H9 (cell line): Measurements from ENCODE around the gene IFIT1. TPM values are rescaled to one million over a fixed set of nuclear protein-coding genes. Genes with fewer than 3 reads are reported as not detected.

Experiments used
- DNase-seq: peaks from one replicate; pipeline ENCODE4 v3.0.0-alpha.2; 2017
- H2AFZ ChIP-seq: one replicate; pipeline ENCODE4 v1.6.1; 2013; ENCODE audit warnings: mild to moderate bottlenecking, low read length, control low read depth, moderate library complexity
- H2AK5ac ChIP-seq: 2 replicates; pipeline ENCODE4 v1.6.1; 2013; ENCODE audit warnings: low read length, control low read depth, mixed read lengths; ENCODE audit not compliant: insufficient read length
- H2BK120ac ChIP-seq: one replicate; pipeline ENCODE4 v1.6.1; 2013; ENCODE audit warnings: low read depth, mild to moderate bottlenecking, low read length, control low read depth, inconsistent platforms; ENCODE audit not compliant: poor library complexity, severe bottlenecking
- H2BK12ac ChIP-seq: 2 replicates; pipeline ENCODE4 v1.6.1; 2013; ENCODE audit warnings: low read length, control low read depth, mixed read lengths, low read depth; ENCODE audit not compliant: insufficient read length
- H2BK15ac ChIP-seq: 2 replicates; pipeline ENCODE4 v1.6.1; 2013; ENCODE audit warnings: low read depth, low read length, control low read depth
- H2BK20ac ChIP-seq: one replicate; pipeline ENCODE4 v1.6.1; 2013; ENCODE audit warnings: low read depth, mild to moderate bottlenecking, low read length, control low read depth, inconsistent platforms; ENCODE audit not compliant: poor library complexity, severe bottlenecking
- H2BK5ac ChIP-seq: 2 replicates; pipeline ENCODE4 v1.6.1; 2013; ENCODE audit warnings: low read length, control low read depth, mixed read lengths; ENCODE audit not compliant: insufficient read length
- H3K14ac ChIP-seq: 2 replicates; pipeline ENCODE4 v1.6.1; 2013; ENCODE audit warnings: low read length, control low read depth; ENCODE audit not compliant: insufficient read depth
- H3K18ac ChIP-seq: 2 replicates; pipeline ENCODE4 v1.6.1; 2013; ENCODE audit warnings: low read depth, mild to moderate bottlenecking, mixed read lengths, low read length, control low read depth; ENCODE audit not compliant: insufficient read length
- H3K23ac ChIP-seq: 2 replicates; pipeline ENCODE4 v1.6.1; 2013; ENCODE audit warnings: low read length, control low read depth, mixed read lengths, low read depth; ENCODE audit not compliant: insufficient read length
- H3K23me2 ChIP-seq: 2 replicates; pipeline ENCODE4 v1.6.1; 2013; ENCODE audit warnings: low read depth, mild to moderate bottlenecking, mixed read lengths, low read length, control low read depth; ENCODE audit not compliant: insufficient read length, poor library complexity, severe bottlenecking
- H3K27ac ChIP-seq: 2 replicates; pipeline ENCODE4 v1.5.1; 2013; ENCODE audit warnings: low read length, control low read depth, mixed read lengths, low read depth; ENCODE audit not compliant: insufficient read length
- H3K27me3 ChIP-seq: 2 replicates; pipeline ENCODE4 v1.6.1; 2013; ENCODE audit warnings: low read length, control low read depth, inconsistent platforms; ENCODE audit not compliant: insufficient read depth
- H3K4ac ChIP-seq: 2 replicates; pipeline ENCODE4 v1.6.1; 2013; ENCODE audit warnings: low read depth, mild to moderate bottlenecking, control low read depth, inconsistent platforms, low read length, moderate library complexity
- H3K4me1 ChIP-seq: 2 replicates; pipeline ENCODE4 v1.6.1; 2013; ENCODE audit warnings: low read length, control low read depth, inconsistent platforms; ENCODE audit not compliant: insufficient read depth
- H3K4me2 ChIP-seq: 2 replicates; pipeline ENCODE4 v1.6.1; 2013; ENCODE audit warnings: low read length, control low read depth, mixed read lengths; ENCODE audit not compliant: insufficient read length, insufficient read depth
- H3K56ac ChIP-seq: 2 replicates; pipeline ENCODE4 v1.6.1; 2013; ENCODE audit warnings: low read depth, mild to moderate bottlenecking, mixed read lengths, low read length, control low read depth; ENCODE audit not compliant: insufficient read length
- H3K79me1 ChIP-seq: 2 replicates; pipeline ENCODE4 v1.6.1; 2013; ENCODE audit warnings: low read depth, mild to moderate bottlenecking, moderate library complexity, low read length, control low read depth, inconsistent platforms; ENCODE audit not compliant: insufficient read depth, poor library complexity, severe bottlenecking
- H3K79me2 ChIP-seq: 2 replicates; pipeline ENCODE4 v1.6.1; 2013; ENCODE audit warnings: low read length, control low read depth, inconsistent platforms; ENCODE audit not compliant: insufficient read depth
- H3K9ac ChIP-seq: 2 replicates; pipeline ENCODE4 v1.6.1; 2013; ENCODE audit warnings: low read length, control low read depth, mixed read lengths; ENCODE audit not compliant: insufficient read length; ENCODE audit errors: extremely low read depth
- H3K9me3 ChIP-seq: one replicate; pipeline ENCODE4 v1.6.1; 2013; ENCODE audit warnings: low read depth, low read length, inconsistent platforms; ENCODE audit not compliant: control insufficient read depth
- H3T11ph ChIP-seq: one replicate; pipeline ENCODE4 v1.6.1; 2013; ENCODE audit warnings: mild to moderate bottlenecking, low read length, control low read depth, inconsistent platforms
- H4K20me1 ChIP-seq: one replicate; pipeline ENCODE4 v1.6.1; 2013; ENCODE audit not compliant: control insufficient read depth, insufficient read length, insufficient read depth
- H4K5ac ChIP-seq: 2 replicates; pipeline ENCODE4 v1.6.1; 2013; ENCODE audit warnings: low read depth, mild to moderate bottlenecking, mixed read lengths, low read length, control low read depth; ENCODE audit not compliant: insufficient read length
- H4K8ac ChIP-seq: replicated peaks from 2 replicates; pipeline ENCODE4 v1.6.1; 2013; ENCODE audit warnings: low read length, control low read depth, mixed read lengths, low read depth; ENCODE audit not compliant: insufficient read length
- H4K91ac ChIP-seq: 2 replicates; pipeline ENCODE4 v1.6.1; 2013; ENCODE audit warnings: low read depth, mild to moderate bottlenecking, moderate library complexity, mixed read lengths, low read length, control low read depth; ENCODE audit not compliant: insufficient read length
- H3K27ac Mint-ChIP-seq, 3 experiments: 2 replicates in 2 of 3; 3 replicates in 1 of 3; pipeline ENCODE4 v1.8.0; 2020 to 2021; ENCODE audit warnings: mixed read lengths in 3 of 3, mild to moderate bottlenecking in 1 of 3, moderate library complexity in 1 of 3
- H3K27me3 Mint-ChIP-seq: 2 replicates; pipeline ENCODE4 v1.8.0; 2021; ENCODE audit warnings: low read depth, mild to moderate bottlenecking, moderate library complexity, mixed read lengths
- H3K36me3 Mint-ChIP-seq, 3 experiments: 2 replicates in 2 of 3; 3 replicates in 1 of 3; pipeline ENCODE4 v1.8.0; 2020 to 2021; ENCODE audit warnings: low read depth in 3 of 3, mixed read lengths in 3 of 3; ENCODE audit not compliant: insufficient read depth in 1 of 3
- H3K4me1 Mint-ChIP-seq, 2 experiments: 2 replicates each; pipeline ENCODE4 v1.8.0; 2020; ENCODE audit warnings: mixed read lengths in 2 of 2
- H3K4me3 Mint-ChIP-seq, 2 experiments: 2 replicates in 1 of 2; 3 replicates in 1 of 2; pipeline ENCODE4 v1.8.0; 2020 to 2021; ENCODE audit warnings: mild to moderate bottlenecking in 2 of 2, mixed read lengths in 2 of 2, moderate library complexity in 1 of 2
- H3K9me3 Mint-ChIP-seq, 2 experiments: 2 replicates in 1 of 2; 3 replicates in 1 of 2; pipeline ENCODE4 v1.8.0; 2020; ENCODE audit warnings: mild to moderate bottlenecking in 2 of 2, mixed read lengths in 2 of 2, moderate library complexity in 1 of 2
- CTCF ChIP-seq: fragments of 200-600 bp; sonication (generic); conservative IDR thresholded peaks from 3 replicates; pipeline ENCODE4 v1.8.0; 2021; ENCODE audit warnings: antibody characterized with exemption, mild to moderate bottlenecking
- WGBS: extraction: QIAGEN DNeasy Blood & Tissue Kit; methylation state at CpG from one replicate; pipeline ENCODE4 v1.1.7; 2013; ENCODE audit warnings: missing lambda C conversion rate, low lambda C conversion rate, mixed read lengths; ENCODE audit not compliant: insufficient read length; ENCODE audit errors: extremely low coverage; 5-methylcytosine and 5-hydroxymethylcytosine counted together
- total RNA-seq: library from RNA; stranded (reverse); gene quantifications from 2 replicates; pipeline ENCODE4 v1.2.1, GENCODE V29; 2021

IFIT1 gene
- total RNA-seq, 1 experiment from 2014 or later, result 1.2 TPM

- Histone ChIP-seq H3K79me2 (no peaks in the 10 kb centered on the region), H3K27ac (no peak overlapping the region), H2BK5ac (no peak overlapping the region), H3K18ac (no peak overlapping the region), H3T11ph (no peak overlapping the region), H3K79me1 (no peaks in the 10 kb centered on the region), H3K27me3 (no peaks in the 10 kb centered on the region), H3K14ac (no peak overlapping the region), H3K9me3 (no peaks in the 10 kb centered on the region), H2BK12ac (no peak overlapping the region), H3K4me2 (no peak overlapping the region), H4K20me1 (no peaks in the 10 kb centered on the region), H2BK120ac (no peak overlapping the region), H4K5ac (no peak overlapping the region), H3K23me2 (no peaks in the 10 kb centered on the region), H3K56ac (no peak overlapping the region), H2BK20ac (no peak overlapping the region), H3K4me1 (no peaks in the 10 kb centered on the region; the same call in 1 of the 2 replicates), H4K8ac (no peak overlapping the region), H2AFZ (no peak overlapping the region), H3K4ac (no peak overlapping the region), H4K91ac (no peak overlapping the region), H3K23ac (no peak overlapping the region), H2BK15ac (no peak overlapping the region), H3K9ac (no peak overlapping the region), H2AK5ac (no peak overlapping the region)
- TF ChIP-seq CTCF, result no peak
- Mint-ChIP-seq H3K36me3 (no peaks in the 10 kb centered on the region), H3K9me3 (no peaks in the 10 kb centered on the region), H3K27ac (no peak overlapping the region), H3K4me1 (peaks cover 15 to 19% of the 10 kb centered on the region in 2 experiments; a peak in 3 of 4 replicates), H3K27me3 (no peaks in the 10 kb centered on the region), H3K4me3 (no peak overlapping the region)
- DNase-seq, result no peak
- no CpG with 5 or more reads among the region's 1 CpG for WGBS
These were observed 9.7 kb upstream of the IFIT1 start for GRCh38 chr10:89382757-89383156.
